ENCODE data around the gene ANTXR2. TPM values are rescaled to one million over a fixed set of nuclear protein-coding genes. Genes with fewer than 3 reads are reported as not detected.

The ANTXR2 gene
- total RNA-seq, 1 experiment from 2014 or later = 7.0 TPM

DNA sequence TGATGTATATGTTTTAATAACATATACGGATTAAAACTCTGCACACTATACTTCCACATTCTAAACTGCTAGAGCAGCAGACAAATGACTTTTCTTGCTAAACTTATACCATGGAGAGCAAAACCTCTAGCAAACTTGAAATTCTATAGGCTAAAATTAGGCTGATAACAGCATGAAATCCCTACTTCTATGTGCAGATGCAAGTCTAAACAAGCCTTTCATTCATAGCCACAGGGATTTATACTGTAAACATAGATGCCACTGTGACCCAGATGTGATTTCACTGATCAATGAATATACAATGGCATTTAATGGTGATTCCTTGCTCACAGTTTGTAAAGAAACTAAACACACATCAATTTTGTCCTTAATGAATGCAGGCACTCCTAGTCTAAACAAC lies 151.0 kb downstream of the ANTXR2 start:
- Histone ChIP-seq H3K27ac (ENCODE audit: low read depth, low read length, poor library complexity, severe bottlenecking) (no peak overlapping the region), H3K4me3 (ENCODE audit: low read depth, low read length, poor library complexity, severe bottlenecking) (no peak overlapping the region), H3K36me3 (ENCODE audit: insufficient read depth, low read length, poor library complexity, severe bottlenecking) (no peaks in the 10 kb centered on the region), H3K9me3 (ENCODE audit: low read depth, low read length, poor library complexity, severe bottlenecking) (no peaks in the 10 kb centered on the region), H3K4me1 (ENCODE audit: insufficient read depth, low read length, poor library complexity, severe bottlenecking) (no peaks in the 10 kb centered on the region), H3K27me3 (replicated peaks; ENCODE audit: insufficient read depth, low read depth, low read length, poor library complexity) (no peaks in the 10 kb centered on the region)
- DNase-seq (ENCODE audit: low spot score) = no peak
- BruUV-seq (replicated peaks) = no TSS peak
- intact Hi-C loops (cut with micrococcal nuclease; ENCODE audit: unreplicated experiment) = no loop called here
- POLR2A ChIA-PET (ENCODE audit: low non-redundant PET) = no interaction called here
- CTCF ChIA-PET = no interaction called here
- TF ChIP-seq, protein P1, sequence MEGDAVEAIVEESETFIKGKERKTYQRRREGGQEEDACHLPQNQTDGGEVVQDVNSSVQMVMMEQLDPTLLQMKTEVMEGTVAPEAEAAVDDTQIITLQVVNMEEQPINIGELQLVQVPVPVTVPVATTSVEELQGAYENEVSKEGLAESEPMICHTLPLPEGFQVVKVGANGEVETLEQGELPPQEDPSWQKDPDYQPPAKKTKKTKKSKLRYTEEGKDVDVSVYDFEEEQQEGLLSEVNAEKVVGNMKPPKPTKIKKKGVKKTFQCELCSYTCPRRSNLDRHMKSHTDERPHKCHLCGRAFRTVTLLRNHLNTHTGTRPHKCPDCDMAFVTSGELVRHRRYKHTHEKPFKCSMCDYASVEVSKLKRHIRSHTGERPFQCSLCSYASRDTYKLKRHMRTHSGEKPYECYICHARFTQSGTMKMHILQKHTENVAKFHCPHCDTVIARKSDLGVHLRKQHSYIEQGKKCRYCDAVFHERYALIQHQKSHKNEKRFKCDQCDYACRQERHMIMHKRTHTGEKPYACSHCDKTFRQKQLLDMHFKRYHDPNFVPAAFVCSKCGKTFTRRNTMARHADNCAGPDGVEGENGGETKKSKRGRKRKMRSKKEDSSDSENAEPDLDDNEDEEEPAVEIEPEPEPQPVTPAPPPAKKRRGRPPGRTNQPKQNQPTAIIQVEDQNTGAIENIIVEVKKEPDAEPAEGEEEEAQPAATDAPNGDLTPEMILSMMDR (conservative IDR thresholded peaks at IDR 0.05; ENCODE audit: low read depth, low read length) = no peak
- no peak for TF ChIP-seq EZH2 (IDR thresholded peaks at IDR 0.05; ENCODE audit: borderline replicate concordance, low read depth, low read length, poor library complexity, severe bottlenecking)

DNA sequence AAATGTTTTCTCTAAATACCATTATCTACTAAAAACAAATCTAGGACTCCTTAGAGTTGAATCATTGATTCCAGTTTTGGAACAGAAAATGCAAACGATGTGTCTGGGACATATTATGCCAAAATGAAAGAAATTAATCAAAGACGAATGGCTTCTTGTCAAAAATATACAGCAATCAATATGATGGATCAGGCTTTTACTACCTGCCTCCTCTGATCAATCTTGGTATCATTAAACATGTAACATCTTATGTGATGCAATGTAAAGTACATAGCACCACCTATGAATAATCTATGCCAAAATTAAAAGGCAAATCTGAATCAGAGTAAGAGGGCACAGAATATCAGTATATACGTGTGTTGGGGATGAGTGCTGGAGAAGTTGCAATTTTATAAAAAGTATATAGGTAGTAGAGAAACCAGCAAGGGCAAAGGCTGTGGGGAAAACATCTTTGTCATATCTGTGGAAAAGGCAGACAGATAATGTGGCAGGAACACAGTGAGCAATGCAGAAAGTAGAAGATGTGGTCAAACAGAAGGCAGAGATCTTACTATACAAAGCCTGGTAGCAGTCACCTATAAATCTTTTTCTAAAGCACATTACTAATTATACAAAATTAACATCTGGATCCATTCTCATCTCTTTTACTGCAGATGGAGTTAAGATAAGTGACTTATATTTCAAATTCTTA lies 152.7 kb downstream of the ANTXR2 start:
- Histone ChIP-seq H3K27ac (ENCODE audit: low read depth, low read length, poor library complexity, severe bottlenecking) (no peak overlapping the region), H3K9me3 (ENCODE audit: low read depth, low read length, poor library complexity, severe bottlenecking) (no peaks in the 10 kb centered on the region), H3K4me3 (ENCODE audit: low read depth, low read length, poor library complexity, severe bottlenecking) (no peak overlapping the region), H3K36me3 (ENCODE audit: insufficient read depth, low read length, poor library complexity, severe bottlenecking) (no peaks in the 10 kb centered on the region), H3K27me3 (replicated peaks; ENCODE audit: insufficient read depth, low read depth, low read length, poor library complexity) (no peaks in the 10 kb centered on the region), H3K4me1 (ENCODE audit: insufficient read depth, low read length, poor library complexity, severe bottlenecking) (no peaks in the 10 kb centered on the region)
- ChIA-PET POLR2A (ENCODE audit: low non-redundant PET) (no interaction called here), CTCF (no interaction called here)
- intact Hi-C loops (cut with micrococcal nuclease; ENCODE audit: unreplicated experiment) = no loop called here
- DNase-seq (ENCODE audit: low spot score) = no peak
- BruUV-seq (replicated peaks) = no TSS peak
- TF ChIP-seq, protein P1 (conservative IDR thresholded peaks at IDR 0.05; ENCODE audit: low read depth, low read length) = no peak
- no peak for TF ChIP-seq EZH2 (IDR thresholded peaks at IDR 0.05; ENCODE audit: borderline replicate concordance, low read depth, low read length, poor library complexity, severe bottlenecking)

DNA sequence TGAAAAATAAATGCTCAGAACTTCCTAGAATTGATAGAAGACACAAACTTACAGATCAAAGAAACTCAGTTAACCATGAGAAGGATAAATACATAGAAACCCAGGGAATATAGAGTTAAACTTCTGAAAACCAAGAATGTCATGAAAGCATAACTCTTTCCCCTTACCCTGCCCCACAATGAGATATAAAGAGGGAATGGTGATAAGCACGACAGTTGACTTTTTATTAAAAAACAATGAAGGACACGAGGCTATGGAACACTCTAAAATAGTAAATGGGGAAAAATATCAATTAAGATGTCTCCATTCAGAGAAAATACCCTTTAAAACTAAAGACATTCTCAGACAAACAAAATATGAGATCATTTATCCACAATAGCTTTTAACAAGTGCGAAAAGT lies 154.7 kb downstream of the ANTXR2 start:
- BruUV-seq (replicated peaks) = no TSS peak
- TF ChIP-seq, protein P1 (conservative IDR thresholded peaks at IDR 0.05; ENCODE audit: low read depth, low read length) = no peak
- no peak for TF ChIP-seq EZH2 (IDR thresholded peaks at IDR 0.05; ENCODE audit: borderline replicate concordance, low read depth, low read length, poor library complexity, severe bottlenecking)
- CTCF ChIA-PET = no interaction called here

More for the DNA sequence above, 154.7 kb downstream of the ANTXR2 start:
- Histone ChIP-seq H3K4me1 (ENCODE audit: insufficient read depth, low read length, poor library complexity, severe bottlenecking) (no peaks in the 10 kb centered on the region), H3K27ac (ENCODE audit: low read depth, low read length, poor library complexity, severe bottlenecking) (no peak overlapping the region), H3K27me3 (replicated peaks; ENCODE audit: insufficient read depth, low read depth, low read length, poor library complexity) (no peaks in the 10 kb centered on the region), H3K4me3 (ENCODE audit: low read depth, low read length, poor library complexity, severe bottlenecking) (no peak overlapping the region), H3K36me3 (ENCODE audit: insufficient read depth, low read length, poor library complexity, severe bottlenecking) (no peaks in the 10 kb centered on the region), H3K9me3 (ENCODE audit: low read depth, low read length, poor library complexity, severe bottlenecking) (no peaks in the 10 kb centered on the region)
- intact Hi-C loops (cut with micrococcal nuclease; ENCODE audit: unreplicated experiment) = loop anchor here (10.0 kb wide), 1 partner anchor 267 kb away; no protein-coding TSS in a partner anchor
- no peak for DNase-seq (ENCODE audit: low spot score)
- POLR2A ChIA-PET (ENCODE audit: low non-redundant PET) = no interaction called here
